Stomach smooth muscle (tissue), 2 donors: Measurements from ENCODE around the gene UTP3.
A peak's percentile ranks its signal among the peaks of the same experiment; 100 is the strongest.
"Not testable (repeated sequence)": the region's sequence is repeated elsewhere in the genome, so short reads cannot be mapped to it uniquely, and the experiment has no call there.

Experiments
- H3K27ac ChIP-seq: one replicate; pipeline ENCODE4 v1.7.0; 2013; ENCODE audit warnings: mild to moderate bottlenecking, low read length, inconsistent platforms
- H3K27me3 ChIP-seq, 2 donors: one replicate each; pipeline ENCODE4 v1.7.0; 2013; ENCODE audit warnings: low read length in 2 of 2; ENCODE audit not compliant: insufficient read depth in 2 of 2, control insufficient read depth in 1 of 2
- H3K36me3 ChIP-seq, 2 donors: one replicate each; pipeline ENCODE4 v1.7.0; 2013; ENCODE audit warnings: low read length in 2 of 2; ENCODE audit not compliant: control insufficient read depth in 2 of 2, insufficient read depth in 2 of 2
- H3K4me1 ChIP-seq: one replicate; pipeline ENCODE4 v1.7.0; 2013; ENCODE audit warnings: low read length; ENCODE audit not compliant: control insufficient read depth, insufficient read depth
- H3K4me3 ChIP-seq, 2 donors: one replicate each; pipeline ENCODE4 v1.7.0; 2013; ENCODE audit warnings: low read length in 2 of 2
- H3K9ac ChIP-seq, 2 donors: one replicate each; pipeline ENCODE4 v1.7.0; 2013; ENCODE audit warnings: low read length in 2 of 2, mild to moderate bottlenecking in 1 of 2
- H3K9me3 ChIP-seq, 2 donors: one replicate each; pipeline ENCODE4 v1.7.0; 2013; ENCODE audit warnings: low read length in 2 of 2; ENCODE audit not compliant: control insufficient read depth in 2 of 2
- donor health status: healthy.
- donor health status: Pancreatic carcinoma.

The UTP3 gene

DNA sequence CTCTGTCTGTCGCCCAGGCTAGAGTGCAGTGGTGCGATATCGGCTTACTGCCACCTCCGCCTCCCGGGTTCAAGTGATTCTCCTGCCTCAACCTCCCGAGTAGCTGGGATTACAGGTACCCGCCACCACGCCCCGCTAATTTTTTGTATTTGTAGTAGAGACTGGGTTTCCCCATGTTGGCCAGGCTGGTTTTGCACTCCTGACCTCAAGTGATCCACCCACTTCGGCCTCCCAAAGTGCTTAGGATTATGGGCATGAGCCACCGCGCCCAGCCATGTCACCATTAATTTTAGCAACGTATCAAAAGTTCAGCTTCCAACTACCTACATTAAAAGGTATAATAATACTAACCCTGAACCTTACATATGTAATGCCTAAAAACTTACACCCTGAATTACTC, 940 bp upstream of the UTP3 start:
- peaks cover 18% of the 10 kb centered on the region for H3K4me1 ChIP-seq
- H3K27ac ChIP-seq = peak overlapping the region; percentile 97
- peak overlapping the region; percentile 96 to 99 for H3K9ac ChIP-seq
- no peaks in the 10 kb centered on the region for H3K27me3 ChIP-seq
- H3K9me3 ChIP-seq = no peaks in the 10 kb centered on the region
- H3K36me3 ChIP-seq = no peaks in the 10 kb centered on the region
- H3K4me3 ChIP-seq = peak overlapping the region; percentile 69 to 100

DNA sequence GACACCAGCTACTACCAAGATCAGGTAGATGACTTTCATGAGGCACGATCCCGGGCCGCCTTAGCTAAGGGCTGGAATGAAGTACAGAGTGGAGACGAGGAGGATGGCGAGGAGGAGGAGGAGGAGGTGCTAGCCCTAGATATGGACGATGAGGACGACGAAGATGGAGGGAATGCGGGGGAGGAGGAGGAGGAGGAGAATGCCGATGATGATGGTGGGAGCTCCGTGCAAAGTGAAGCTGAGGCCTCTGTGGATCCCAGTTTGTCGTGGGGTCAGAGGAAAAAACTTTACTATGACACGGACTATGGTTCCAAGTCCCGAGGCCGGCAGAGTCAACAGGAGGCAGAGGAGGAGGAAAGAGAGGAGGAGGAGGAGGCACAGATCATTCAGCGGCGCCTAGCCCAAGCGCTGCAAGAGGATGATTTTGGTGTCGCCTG, 481 bp downstream of the UTP3 start:
- no peaks in the 10 kb centered on the region for H3K27me3 ChIP-seq
- no peaks in the 10 kb centered on the region for H3K9me3 ChIP-seq
- peaks cover 18% of the 10 kb centered on the region for H3K4me1 ChIP-seq
- peak overlapping the region; percentile 96 to 99 for H3K9ac ChIP-seq
- H3K4me3 ChIP-seq = peak overlapping the region; percentile 98 to 100
- H3K27ac ChIP-seq = peak overlapping the region; percentile 97
- H3K36me3 ChIP-seq = no peaks in the 10 kb centered on the region

DNA sequence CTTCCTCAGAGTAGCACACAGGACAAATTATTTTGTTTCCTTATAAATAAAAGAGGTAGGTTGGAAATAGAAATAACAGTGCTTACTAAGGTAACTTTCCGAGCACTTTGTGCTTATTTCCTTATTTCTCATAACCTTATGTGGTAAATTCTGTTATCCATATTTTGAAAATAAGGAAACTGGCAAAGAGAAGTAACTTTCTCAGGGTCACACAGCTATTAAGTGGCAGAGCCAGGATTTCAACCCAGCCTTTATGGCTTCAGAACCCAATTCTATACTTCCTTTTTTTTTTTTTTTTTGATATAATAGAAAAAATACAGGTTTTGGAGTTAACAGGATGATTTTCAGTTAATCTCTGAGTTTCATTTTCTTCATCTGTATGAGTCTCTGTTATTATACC, 3.3 kb downstream of the UTP3 start:
- Histone ChIP-seq H3K27ac (no peak overlapping the region), H3K9ac (no peak overlapping the region), H3K27me3 (no peaks in the 10 kb centered on the region), H3K4me3 (no peak overlapping the region), H3K36me3 (no peaks in the 10 kb centered on the region), H3K4me1 (peaks cover 18% of the 10 kb centered on the region), H3K9me3 (no peaks in the 10 kb centered on the region)

DNA sequence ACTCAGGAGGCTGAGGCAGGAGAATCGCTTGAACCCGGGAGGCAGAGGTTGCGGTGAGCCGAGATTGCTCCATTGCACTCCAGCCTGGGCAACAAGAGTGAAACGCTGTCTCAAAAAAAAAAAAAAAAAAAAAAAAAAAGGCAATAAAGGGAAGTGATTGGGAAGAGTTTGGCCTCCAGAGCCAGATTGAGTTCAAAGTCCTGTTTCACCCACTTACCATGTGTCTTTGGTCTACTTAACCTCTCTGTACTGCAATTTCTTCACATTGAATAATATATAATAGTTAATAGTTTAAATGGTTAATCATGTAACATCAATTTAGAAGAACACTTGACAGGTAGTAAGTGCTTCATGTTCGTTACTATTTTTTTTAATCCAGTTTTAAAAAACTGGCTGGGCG, 6.3 kb downstream of the UTP3 start:
- H3K36me3 ChIP-seq, H3K27me3 ChIP-seq, H3K4me1 ChIP-seq, H3K4me3 ChIP-seq, H3K9ac ChIP-seq, H3K27ac ChIP-seq, H3K9me3 ChIP-seq: not testable (repeated sequence)

DNA sequence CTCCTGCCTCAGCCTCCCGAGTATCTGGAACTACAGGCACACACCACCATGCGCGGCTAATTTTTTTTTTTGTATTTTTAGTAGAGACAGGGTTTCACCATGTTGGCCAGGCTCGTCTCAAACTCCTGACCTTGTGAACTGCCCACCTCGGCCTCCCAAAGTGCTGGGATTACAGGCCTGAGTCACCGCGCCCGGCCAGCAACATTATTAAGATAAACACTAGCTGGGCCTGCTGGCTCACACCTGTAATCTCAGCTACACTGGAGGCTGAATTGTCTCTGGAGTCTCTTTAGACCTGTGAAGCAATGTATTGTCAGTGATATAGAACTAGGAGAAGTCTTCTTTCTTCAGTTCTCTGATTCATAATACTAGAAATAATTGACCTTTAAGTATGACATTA, 10.1 kb downstream of the UTP3 start:
- H3K9me3 ChIP-seq, H3K4me1 ChIP-seq, H3K9ac ChIP-seq, H3K27me3 ChIP-seq, H3K36me3 ChIP-seq, H3K4me3 ChIP-seq, H3K27ac ChIP-seq: not testable (repeated sequence)

DNA sequence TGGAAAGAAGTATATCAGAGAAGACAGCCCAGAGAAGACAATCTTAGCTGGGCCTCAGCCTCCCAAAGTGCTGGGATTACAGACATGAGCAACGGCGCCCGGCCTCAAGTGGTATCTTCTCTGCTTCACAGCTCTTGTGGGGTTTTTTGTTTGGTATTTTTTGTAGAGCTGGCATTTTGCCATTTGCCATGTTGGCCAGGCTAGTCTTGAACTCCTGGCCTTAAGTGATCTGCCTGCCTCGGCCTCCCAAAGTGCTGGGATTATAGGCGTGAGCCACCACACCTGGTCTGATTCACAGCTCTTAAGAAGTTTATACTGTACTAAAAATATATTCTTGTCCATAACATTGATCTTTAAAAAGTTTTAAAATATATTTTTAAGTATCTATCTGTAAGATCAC, 12.4 kb downstream of the UTP3 start:
- H3K4me1 ChIP-seq = peaks cover 5% of the 10 kb centered on the region
- H3K27ac ChIP-seq = no peak overlapping the region
- no peak overlapping the region for H3K4me3 ChIP-seq
- no peaks in the 10 kb centered on the region for H3K27me3 ChIP-seq
- no peaks in the 10 kb centered on the region for H3K9me3 ChIP-seq
- H3K9ac ChIP-seq = no peak overlapping the region
- H3K36me3 ChIP-seq = no peaks in the 10 kb centered on the region

DNA sequence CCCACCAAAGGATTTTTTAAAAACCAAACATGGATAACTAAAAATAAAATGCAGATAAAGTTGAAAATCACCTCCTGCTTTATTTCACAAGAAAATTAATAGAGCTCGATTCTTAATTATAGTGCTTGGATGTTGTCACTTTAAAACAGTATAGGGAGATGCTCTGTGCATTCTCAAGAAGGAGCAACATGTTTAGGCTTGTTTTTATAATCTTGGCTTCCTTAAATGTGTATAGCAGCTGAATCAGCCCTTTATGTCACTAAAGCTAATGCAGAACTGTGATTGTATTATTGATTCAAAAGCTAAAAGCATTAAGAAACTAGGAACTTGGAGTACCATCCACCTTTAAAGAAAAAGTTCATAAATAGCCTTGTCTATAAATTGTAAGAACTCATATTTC, 12.9 kb downstream of the UTP3 start:
- Histone ChIP-seq H3K9ac (no peak overlapping the region), H3K9me3 (no peaks in the 10 kb centered on the region), H3K27ac (no peak overlapping the region), H3K27me3 (no peaks in the 10 kb centered on the region), H3K36me3 (no peaks in the 10 kb centered on the region), H3K4me3 (no peak overlapping the region), H3K4me1 (peaks cover 11% of the 10 kb centered on the region)

DNA sequence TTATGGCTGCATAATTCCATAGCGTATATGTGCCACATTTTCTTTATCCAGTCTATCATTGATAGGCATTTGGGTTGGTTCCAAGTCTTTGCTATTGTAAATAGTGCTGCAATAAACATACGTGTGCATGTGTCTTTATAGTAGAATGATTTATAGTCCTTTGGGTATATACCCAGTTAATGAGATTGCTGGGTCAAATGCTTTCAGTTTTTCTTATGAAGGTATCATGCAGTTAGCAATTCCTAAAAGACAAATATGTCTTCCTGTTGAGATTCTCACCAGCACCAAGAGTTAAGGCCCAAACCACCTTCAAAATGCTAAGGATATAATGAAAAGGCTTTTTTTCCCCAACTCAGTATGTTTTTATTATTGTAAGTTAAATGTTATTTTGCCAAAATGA, 14.3 kb downstream of the UTP3 start:
- H3K27ac ChIP-seq, H3K9ac ChIP-seq, H3K4me3 ChIP-seq, H3K27me3 ChIP-seq, H3K9me3 ChIP-seq, H3K36me3 ChIP-seq: not testable (repeated sequence)
- peaks cover 19% of the 10 kb centered on the region for H3K4me1 ChIP-seq

DNA sequence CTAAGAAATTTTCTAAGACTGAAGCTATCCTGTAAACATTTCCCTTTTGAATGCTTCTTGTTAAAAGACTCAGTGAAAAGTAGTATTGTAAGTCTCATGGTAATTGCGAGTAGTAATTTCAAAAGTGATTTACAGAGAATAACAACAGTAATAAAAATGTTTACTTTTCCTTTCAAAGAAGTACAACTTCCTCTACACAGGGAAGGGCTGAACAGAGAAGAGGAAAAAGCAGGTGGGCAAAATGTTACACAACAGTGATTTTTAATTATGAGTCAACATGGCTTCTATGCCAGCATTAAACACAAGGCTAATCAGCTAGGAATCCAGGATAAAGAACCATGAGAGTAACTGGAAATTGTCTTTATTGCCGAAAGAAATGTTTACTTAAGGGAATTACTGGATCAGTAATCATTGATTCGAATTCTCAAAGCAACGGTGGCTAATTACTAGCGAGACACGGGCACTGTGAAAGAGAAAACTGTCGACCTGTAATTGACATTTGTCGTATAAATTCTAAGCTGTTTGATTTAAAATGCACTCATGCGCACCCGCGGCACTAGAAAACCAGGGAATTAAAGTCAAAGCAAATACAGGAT, 15.4 kb downstream of the UTP3 start:
- Histone ChIP-seq H3K27ac (peak overlapping the region; percentile 86), H3K36me3 (no peaks in the 10 kb centered on the region), H3K4me1 (peaks cover 19% of the 10 kb centered on the region), H3K27me3 (no peaks in the 10 kb centered on the region), H3K9ac (peak overlapping the region; percentile 67 to 82), H3K9me3 (no peaks in the 10 kb centered on the region), H3K4me3 (peak overlapping the region; percentile 42 to 79)

DNA sequence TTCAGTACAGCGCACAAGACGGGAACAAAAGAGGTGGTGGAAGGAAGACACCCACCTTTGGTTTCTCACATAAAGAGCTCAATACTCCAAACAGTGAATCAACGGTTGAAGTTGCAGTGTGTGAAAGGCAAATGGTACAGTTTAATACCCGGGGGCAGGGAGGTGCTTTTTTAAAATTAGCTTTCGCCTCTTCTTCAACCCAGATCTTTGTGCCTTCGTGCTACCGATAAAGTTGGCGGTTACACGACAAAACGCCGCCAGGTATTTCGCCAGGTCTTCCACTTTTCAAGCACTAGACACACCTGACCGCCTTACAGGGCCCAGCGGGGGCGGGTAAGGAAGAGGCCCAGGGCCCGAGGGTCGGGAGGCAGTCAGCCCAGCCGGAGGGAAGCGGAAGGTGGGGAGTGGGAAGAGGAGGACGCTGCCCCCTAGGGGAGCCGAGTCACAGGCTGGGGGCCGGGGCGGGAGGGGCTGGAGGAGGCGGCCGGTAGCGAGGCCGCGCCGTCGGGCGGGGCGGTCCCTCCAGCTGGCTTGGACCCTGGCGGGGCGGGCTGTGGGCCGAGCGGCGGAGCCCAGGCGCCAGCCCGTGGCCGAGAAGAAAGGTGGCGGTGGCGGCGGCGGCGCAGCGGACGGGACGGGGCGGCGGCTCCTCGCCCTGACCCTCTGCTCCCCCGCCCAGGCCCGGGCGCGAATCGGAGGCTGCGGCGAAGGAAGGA, 16.0 kb downstream of the UTP3 start:
- Histone ChIP-seq H3K36me3 (no peaks in the 10 kb centered on the region), H3K27me3 (no peaks in the 10 kb centered on the region), H3K4me3 (peak overlapping the region; percentile 42 to 79), H3K9ac (peak overlapping the region; percentile 67 to 82), H3K4me1 (peaks cover 19% of the 10 kb centered on the region), H3K27ac (peak overlapping the region; percentile 86), H3K9me3 (no peaks in the 10 kb centered on the region)

DNA sequence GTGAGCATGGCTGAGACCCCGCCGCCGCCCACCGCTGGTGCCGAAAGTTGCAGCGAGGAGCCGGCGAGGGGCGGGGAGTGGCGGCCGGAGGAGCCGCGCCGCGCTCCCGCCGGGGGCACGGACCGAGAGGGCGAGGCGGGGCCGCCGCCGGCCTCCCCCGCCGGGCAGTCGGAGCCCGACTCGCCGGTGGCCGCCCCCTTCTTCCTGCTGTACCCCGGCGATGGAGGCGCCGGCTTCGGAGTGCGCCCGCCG, 16.5 kb downstream of the UTP3 start:
- H3K4me1 ChIP-seq = peaks cover 19% of the 10 kb centered on the region
- peak overlapping the region; percentile 86 for H3K27ac ChIP-seq
- no peaks in the 10 kb centered on the region for H3K36me3 ChIP-seq
- H3K4me3 ChIP-seq = peak overlapping the region; percentile 42 to 79
- peak overlapping the region in 1 of 2 donors; percentile 67 for H3K9ac ChIP-seq
- H3K27me3 ChIP-seq = no peaks in the 10 kb centered on the region
- no peaks in the 10 kb centered on the region for H3K9me3 ChIP-seq
